Breast epithelium (tissue), 4 donors: ENCODE data around the gene GNG8. TPM values are rescaled to one million over a fixed set of nuclear protein-coding genes. Genes with fewer than 3 reads are reported as not detected.
"Not testable (repeated sequence)": the region's sequence is repeated elsewhere in the genome, so short reads cannot be mapped to it uniquely, and the experiment has no call there.

Experiments
- DNase-seq, 2 donors: peaks; one replicate each; pipeline ENCODE4 v3.0.0-alpha.2; 2019; ENCODE audit warnings: low spot score in 2 of 2
- H3K27ac ChIP-seq, 2 donors: fragments of 200-600 bp; sonication (generic) in 1 of 2; one replicate each; pipeline ENCODE4 v1.5.1; 2016 to 2019; ENCODE audit warnings: mild to moderate bottlenecking in 1 of 2
- H3K27me3 ChIP-seq, 2 donors: fragments of 200-600 bp; sonication (generic) in 1 of 2; one replicate each; pipeline versions ENCODE4 v1.5.1 to v1.6.0; 2017 to 2019; ENCODE audit warnings: control low read depth in 1 of 2, mild to moderate bottlenecking in 1 of 2
- H3K36me3 ChIP-seq: fragments of 200-600 bp; one replicate; pipeline ENCODE4 v1.5.1; 2019
- H3K4me1 ChIP-seq, 2 donors: fragments of 200-600 bp; sonication (generic); one replicate each; pipeline ENCODE4 v1.5.1; 2016 to 2019; ENCODE audit warnings: control low read depth in 1 of 2
- H3K4me3 ChIP-seq, 3 donors: fragments of 200-600 bp; sonication (generic); 1 replicate in 2 of 3; 2 replicates in 1 of 3; pipeline ENCODE4 v1.5.1; 2016 to 2019; ENCODE audit warnings: mild to moderate bottlenecking in 3 of 3, moderate library complexity in 2 of 3
- H3K9me3 ChIP-seq, 2 donors: fragments of 200-600 bp; sonication (generic) in 1 of 2; one replicate each; pipeline ENCODE4 v1.5.1; 2016 to 2019; ENCODE audit warnings: control low read depth in 1 of 2
- CTCF ChIP-seq, 3 donors: fragments of 450-650 bp; IDR thresholded peaks; one replicate each; pipeline ENCODE4 v1.5.1; 2016 to 2017; ENCODE audit warnings: antibody characterized with exemption in 3 of 3, mild to moderate bottlenecking in 3 of 3, moderate library complexity in 3 of 3
- POLR2A ChIP-seq: fragments of 450-650 bp; IDR thresholded peaks from one replicate; pipeline ENCODE4 v1.6.1; 2016; ENCODE audit warnings: antibody characterized with exemption, mild to moderate bottlenecking, moderate library complexity
- POLR2AphosphoS5 ChIP-seq, 3 donors: sonication (generic); formaldehyde crosslinking; IDR thresholded peaks; one replicate each; pipeline ENCODE4 v1.6.1; 2017; ENCODE audit warnings: antibody characterized with exemption in 3 of 3
- intact Hi-C: fragments of 100-400 bp; cut with DNase I; formaldehyde crosslinking; loops from one replicate; pipeline ENCODE4 v1.15.1; 2023; ENCODE audit warnings: low total_unique reads
- total RNA-seq, 3 donors: library from RNA; depleted of rRNA; stranded (reverse); fragments of >200 nt; gene quantifications; one replicate each; pipeline ENCODE4 v1.1.0, GENCODE V29; 2016

The GNG8 gene
- total RNA-seq, 3 donors from 2014 or later: not detected

GRCh38 chr19:46634045-46634655 is 1.9 kb downstream of the GNG8 start:
- peaks cover 4% of the 10 kb centered on the region in 2 donors for H3K4me1 ChIP-seq
- peak; percentile 87 to 91 for DNase-seq
- no peaks in the 10 kb centered on the region for H3K27me3 ChIP-seq
- H3K27ac ChIP-seq: peak overlapping the region in 1 of 2 donors; percentile 16
- intact Hi-C loops: no loop called here
- no peak for TF ChIP-seq CTCF (IDR thresholded peaks at IDR 0.05)
- TF ChIP-seq POLR2AphosphoS5 (IDR thresholded peaks at IDR 0.05): no peak
- no peak for TF ChIP-seq POLR2A
- peak overlapping the region in 2 of 3 donors; percentile 47 to 53 for H3K4me3 ChIP-seq
- no peaks in the 10 kb centered on the region for H3K36me3 ChIP-seq
- no peaks in the 10 kb centered on the region for H3K9me3 ChIP-seq

- H3K27ac ChIP-seq: no peak overlapping the region
- H3K27me3 ChIP-seq: no peaks in the 10 kb centered on the region
- H3K4me1 ChIP-seq: peaks cover 4% of the 10 kb centered on the region in 2 donors
- no peaks in the 10 kb centered on the region for H3K36me3 ChIP-seq
- H3K9me3 ChIP-seq: no peaks in the 10 kb centered on the region
- peak overlapping the region in 1 of 3 donors; percentile 47 for H3K4me3 ChIP-seq
- intact Hi-C loops: no loop called here
- DNase-seq: no peak
- no peak for TF ChIP-seq CTCF (IDR thresholded peaks at IDR 0.05)
- no peak for TF ChIP-seq POLR2AphosphoS5 (IDR thresholded peaks at IDR 0.05)
- no peak for TF ChIP-seq POLR2A
These were observed 2.9 kb downstream of the GNG8 start for GRCh38 chr19:46633130-46633529.

GRCh38 chr19:46631481-46631880 is 4.5 kb downstream of the GNG8 start:
- peak overlapping the region in 1 of 2 donors; percentile 68 for H3K27ac ChIP-seq
- H3K4me3 ChIP-seq: no peak overlapping the region
- DNase-seq: peak in 1 of 2 donors; percentile 67
- no peaks in the 10 kb centered on the region for H3K27me3 ChIP-seq
- peaks cover 4% of the 10 kb centered on the region in 2 donors for H3K4me1 ChIP-seq
- no peaks in the 10 kb centered on the region for H3K9me3 ChIP-seq
- H3K36me3 ChIP-seq: no peaks in the 10 kb centered on the region
- intact Hi-C loops: no loop called here
- TF ChIP-seq CTCF (IDR thresholded peaks at IDR 0.05) (no peak), POLR2AphosphoS5 (IDR thresholded peaks at IDR 0.05) (peak in 1 of 3 donors; percentile 47), POLR2A (no peak)

- no peaks in the 10 kb centered on the region for H3K36me3 ChIP-seq
- H3K27me3 ChIP-seq: no peaks in the 10 kb centered on the region
- H3K4me3 ChIP-seq: no peak overlapping the region
- no peak for TF ChIP-seq POLR2A
- H3K9me3 ChIP-seq: no peaks in the 10 kb centered on the region
- no peak for DNase-seq
- H3K4me1 ChIP-seq: peaks cover 4% of the 10 kb centered on the region in 2 donors
- intact Hi-C loops: no loop called here
- H3K27ac ChIP-seq: peak overlapping the region; percentile 33 to 68
These were observed 5.3 kb downstream of the GNG8 start for GRCh38 chr19:46630586-46631205.

GRCh38 chr19:46629546-46630025 is 6.4 kb downstream of the GNG8 start:
- no peak for DNase-seq
- H3K9me3 ChIP-seq: no peaks in the 10 kb centered on the region
- H3K4me3 ChIP-seq: no peak overlapping the region
- no peak overlapping the region for H3K27ac ChIP-seq
- peaks cover 4% of the 10 kb centered on the region in 2 donors for H3K4me1 ChIP-seq
- H3K27me3 ChIP-seq: no peaks in the 10 kb centered on the region
- H3K36me3 ChIP-seq: no peaks in the 10 kb centered on the region
- TF ChIP-seq POLR2AphosphoS5 (IDR thresholded peaks at IDR 0.05) (no peak), CTCF (IDR thresholded peaks at IDR 0.05) (no peak), POLR2A (no peak)
- intact Hi-C loops: no loop called here

GRCh38 chr19:46628970-46629369 is 7.0 kb downstream of the GNG8 start:
- H3K4me1 ChIP-seq, H3K27ac ChIP-seq, H3K36me3 ChIP-seq, H3K27me3 ChIP-seq, H3K4me3 ChIP-seq, intact Hi-C loops, H3K9me3 ChIP-seq, DNase-seq: not testable (repeated sequence)
